ENCODE data around the gene NPFFR1.

The NPFFR1 gene

GRCh38 chr10:70328018-70328417 is 44.2 kb upstream of the NPFFR1 start:
- no peak overlapping the region for H3K4me3 ChIP-seq (replicated peaks; ENCODE audit: insufficient read depth, low read length)
- no peak for TF ChIP-seq POLR2AphosphoS5 (IDR thresholded peaks at IDR 0.05; ENCODE audit: low read depth)
- TF ChIP-seq CTCF (IDR thresholded peaks at IDR 0.05; ENCODE audit: insufficient read depth, low read length): no peak
- TF ChIP-seq SPI1 (IDR thresholded peaks at IDR 0.05; ENCODE audit: borderline replicate concordance, low read depth): no peak
- TF ChIP-seq REST (IDR thresholded peaks at IDR 0.05; ENCODE audit: insufficient replicate concordance, low read depth): no peak
- no peak for TF ChIP-seq GABPA (IDR thresholded peaks at IDR 0.05; ENCODE audit: low read depth)
- H3K27ac ChIP-seq (replicated peaks): no peak overlapping the region
- no peak for DNase-seq (ENCODE audit: low read depth in 1 of 2, low spot score in 1 of 2)
- H3K27me3 ChIP-seq (ENCODE audit: insufficient read depth, poor library complexity, severe bottlenecking): no peaks in the 10 kb centered on the region

- TF ChIP-seq SPI1 (IDR thresholded peaks at IDR 0.05; ENCODE audit: borderline replicate concordance, low read depth) (no peak), CTCF (IDR thresholded peaks at IDR 0.05; ENCODE audit: insufficient read depth, low read length) (no peak), GABPA (IDR thresholded peaks at IDR 0.05; ENCODE audit: low read depth) (no peak), REST (IDR thresholded peaks at IDR 0.05; ENCODE audit: insufficient replicate concordance, low read depth) (no peak), POLR2AphosphoS5 (IDR thresholded peaks at IDR 0.05; ENCODE audit: low read depth) (no peak)
- Histone ChIP-seq H3K4me3 (replicated peaks; ENCODE audit: insufficient read depth, low read length) (no peak overlapping the region), H3K27me3 (ENCODE audit: insufficient read depth, poor library complexity, severe bottlenecking) (no peaks in the 10 kb centered on the region), H3K27ac (replicated peaks) (no peak overlapping the region)
- DNase-seq (ENCODE audit: low read depth in 1 of 2, low spot score in 1 of 2): no peak
These were observed 41.4 kb upstream of the NPFFR1 start for GRCh38 chr10:70324951-70325781.

GRCh38 chr10:70324339-70324861 is 40.6 kb upstream of the NPFFR1 start:
- TF ChIP-seq GABPA (IDR thresholded peaks at IDR 0.05; ENCODE audit: low read depth): no peak
- no peak for TF ChIP-seq CTCF (IDR thresholded peaks at IDR 0.05; ENCODE audit: insufficient read depth, low read length)
- no peak for TF ChIP-seq POLR2AphosphoS5 (IDR thresholded peaks at IDR 0.05; ENCODE audit: low read depth)
- TF ChIP-seq REST (IDR thresholded peaks at IDR 0.05; ENCODE audit: insufficient replicate concordance, low read depth): no peak
- TF ChIP-seq SPI1 (IDR thresholded peaks at IDR 0.05; ENCODE audit: borderline replicate concordance, low read depth): no peak
- no peak for DNase-seq (ENCODE audit: low read depth in 1 of 2, low spot score in 1 of 2)
- Histone ChIP-seq H3K4me3 (replicated peaks; ENCODE audit: insufficient read depth, low read length) (no peak overlapping the region), H3K27ac (replicated peaks) (no peak overlapping the region), H3K27me3 (ENCODE audit: insufficient read depth, poor library complexity, severe bottlenecking) (no peaks in the 10 kb centered on the region)
